ENCODE results near the gene ZFP2. TPM values are rescaled to one million over a fixed set of nuclear protein-coding genes. Genes with fewer than 3 reads are reported as not detected.

The ZFP2 gene
- total RNA-seq (2022), result 0.29 and 0.35 TPM in 2 replicates
- percentile 36 among the genes with signal in this experiment for Bru-seq, nascent RNA
- percentile 36 among the genes with signal in this experiment for BruChase-seq, experiment 1, labeled RNA remaining after a 2-hour chase
- percentile 35 among the genes with signal in this experiment for BruChase-seq, experiment 2, labeled RNA remaining after a 6-hour chase
- long read RNA-seq, partial matches to known transcripts, result 0 of 1 reads
- long read RNA-seq, other reads (novel, unspliced or antisense), result 1 of 1 reads

GRCh38 chr5:178895615-178896571, at the start of gene ZFP2:
Gene ZFP2 (plus strand): TSS chr5:178895913. CDS start chr5:178931314, 35,401 bp downstream.
- Histone ChIP-seq H3K27me3 (replicated peaks; ENCODE audit: control insufficient read depth, insufficient read depth, low read length) (no peaks in the 10 kb centered on the region), H3K4me1 (no peaks in the 10 kb centered on the region), H3K9me3 (peaks cover 3% of the 10 kb centered on the region; the same call in 1 of the 2 replicates), H3K36me3 (ENCODE audit: control insufficient read depth, insufficient read depth, low read length) (no peaks in the 10 kb centered on the region), H3K4me3 (ENCODE audit: low read depth, low read length) (peak within 1 kb of the TSS; percentile 94)
- BruUV-seq (replicated peaks), result no TSS peak
- peak; percentile 71 to 74 for DNase-seq
- POLR2A ChIA-PET, result interaction anchor here (1.1 kb wide), 1 partner anchor 36 kb away, joined by 3 read pairs; the partner anchor contains the start of gene ZNF354B
- intact Hi-C loops (cut with micrococcal nuclease; ENCODE audit: unreplicated experiment), result loop anchor here (1.0 kb wide), 2 partner anchors 36 to 166 kb away; partner anchors contain the start of gene ZNF354A
- no peak for TF ChIP-seq CTCF (IDR thresholded peaks at IDR 0.05; ENCODE audit: insufficient read depth in 1 of 2, low read depth in 1 of 2, low read length in 1 of 2, severe bottlenecking in 1 of 2, unreplicated experiment in 1 of 2)
- Mint-ChIP-seq H3K36me3 (ENCODE audit: insufficient read depth, unreplicated experiment) (peaks cover 5% of the 10 kb centered on the region), H3K27me3 (ENCODE audit: insufficient read depth, unreplicated experiment) (no peaks in the 10 kb centered on the region), H3K4me1 (ENCODE audit: low read depth, unreplicated experiment) (no peaks in the 10 kb centered on the region), H3K9me3 (ENCODE audit: unreplicated experiment) (peaks cover 18% of the 10 kb centered on the region), H3K27ac (ENCODE audit: unreplicated experiment) (no peak within 1 kb of the TSS), H3K4me3 (ENCODE audit: unreplicated experiment) (peak within 1 kb of the TSS; percentile 80)
- CTCF ChIA-PET, result interaction anchor here (1.0 kb wide), 1 partner anchor 165 kb away, joined by 5 read pairs; the partner anchor contains the start of gene ZNF354A

GRCh38 chr5:178849316-178849715, 46.4 kb upstream of the ZFP2 start:
- DNase-seq, result no peak
- H3K4me3 Mint-ChIP-seq (ENCODE audit: unreplicated experiment), result no peak overlapping the region
- Histone ChIP-seq H3K9me3 (no peaks in the 10 kb centered on the region), H3K27me3 (replicated peaks; ENCODE audit: control insufficient read depth, insufficient read depth, low read length) (no peaks in the 10 kb centered on the region), H3K36me3 (ENCODE audit: control insufficient read depth, insufficient read depth, low read length) (no peaks in the 10 kb centered on the region), H3K4me3 (ENCODE audit: low read depth, low read length) (no peak overlapping the region), H3K4me1 (no peaks in the 10 kb centered on the region)
- no peaks in the 10 kb centered on the region for H3K4me1 Mint-ChIP-seq (ENCODE audit: low read depth, unreplicated experiment)
- no peaks in the 10 kb centered on the region for H3K36me3 Mint-ChIP-seq (ENCODE audit: insufficient read depth, unreplicated experiment)
- peaks cover 17% of the 10 kb centered on the region for H3K9me3 Mint-ChIP-seq (ENCODE audit: unreplicated experiment)
- intact Hi-C loops (cut with micrococcal nuclease; ENCODE audit: unreplicated experiment), result no loop called here
- no peak overlapping the region for H3K27ac Mint-ChIP-seq (ENCODE audit: unreplicated experiment)
- no TSS peak for BruUV-seq (replicated peaks)
- H3K27me3 Mint-ChIP-seq (ENCODE audit: insufficient read depth, unreplicated experiment), result no peaks in the 10 kb centered on the region
- TF ChIP-seq CTCF (IDR thresholded peaks at IDR 0.05; ENCODE audit: insufficient read depth in 1 of 2, low read depth in 1 of 2, low read length in 1 of 2, severe bottlenecking in 1 of 2, unreplicated experiment in 1 of 2), result no peak
- ChIA-PET POLR2A (no interaction called here), CTCF (no interaction called here)

- Histone ChIP-seq H3K4me1 (no peaks in the 10 kb centered on the region), H3K4me3 (ENCODE audit: low read depth, low read length) (no peak overlapping the region), H3K36me3 (ENCODE audit: control insufficient read depth, insufficient read depth, low read length) (no peaks in the 10 kb centered on the region), H3K27me3 (replicated peaks; ENCODE audit: control insufficient read depth, insufficient read depth, low read length) (no peaks in the 10 kb centered on the region), H3K9me3 (no peaks in the 10 kb centered on the region)
- intact Hi-C loops (cut with micrococcal nuclease; ENCODE audit: unreplicated experiment), result no loop called here
- H3K9me3 Mint-ChIP-seq (ENCODE audit: unreplicated experiment), result peaks cover 13% of the 10 kb centered on the region
- no peak for TF ChIP-seq CTCF (IDR thresholded peaks at IDR 0.05; ENCODE audit: insufficient read depth in 1 of 2, low read depth in 1 of 2, low read length in 1 of 2, severe bottlenecking in 1 of 2, unreplicated experiment in 1 of 2)
- H3K4me1 Mint-ChIP-seq (ENCODE audit: low read depth, unreplicated experiment), result no peaks in the 10 kb centered on the region
- no peak for DNase-seq
- CTCF ChIA-PET, result interaction anchor here (0.6 kb wide), 1 partner anchor 101 kb away, joined by 3 read pairs; no protein-coding TSS in a partner anchor
- POLR2A ChIA-PET, result no interaction called here
- H3K27ac Mint-ChIP-seq (ENCODE audit: unreplicated experiment), result no peak overlapping the region
- no peaks in the 10 kb centered on the region for H3K36me3 Mint-ChIP-seq (ENCODE audit: insufficient read depth, unreplicated experiment)
- no TSS peak for BruUV-seq (replicated peaks)
- no peaks in the 10 kb centered on the region for H3K27me3 Mint-ChIP-seq (ENCODE audit: insufficient read depth, unreplicated experiment)
- no peak overlapping the region for H3K4me3 Mint-ChIP-seq (ENCODE audit: unreplicated experiment)
These were observed 43.8 kb upstream of the ZFP2 start for GRCh38 chr5:178851951-178852350.
